Colonic mucosa (tissue), 4 donors: ENCODE results near the gene KAT2A. TPM values are rescaled to one million over a fixed set of nuclear protein-coding genes. Genes with fewer than 3 reads are reported as not detected.

Experiments
- DNase-seq: peaks from one replicate; pipeline ENCODE4 v3.0.0-alpha.2; 2020
- H3K27ac ChIP-seq: fragments of 200-600 bp; one replicate; pipeline ENCODE4 v1.8.0; 2021
- H3K27me3 ChIP-seq: fragments of 200-600 bp; one replicate; pipeline ENCODE4 v1.8.0; 2021
- H3K36me3 ChIP-seq: fragments of 200-600 bp; one replicate; pipeline ENCODE4 v1.8.0; 2021
- H3K4me1 ChIP-seq: fragments of 200-600 bp; one replicate; pipeline ENCODE4 v1.8.0; 2021; ENCODE audit warnings: mild to moderate bottlenecking
- H3K4me3 ChIP-seq: fragments of 200-600 bp; one replicate; pipeline ENCODE4 v1.8.0; 2021
- H3K9ac ChIP-seq, 2 donors: one replicate each; pipeline ENCODE4 v1.7.0; 2013; ENCODE audit warnings: control low read depth in 2 of 2, low read depth in 2 of 2, low read length in 2 of 2
- H3K9me3 ChIP-seq: fragments of 200-600 bp; one replicate; pipeline ENCODE4 v1.8.0; 2021
- intact Hi-C: fragments of 100-400 bp; cut with DNase I; formaldehyde crosslinking; loops from one replicate; pipeline ENCODE4 v1.14.1; 2022
- total RNA-seq, 2 donors: library from RNA; stranded (reverse); fragmentation: NEBNext Ultra II Directional in 1 of 2; extraction: Animal tissue kit (Norgen Biotek cat#: 25700) in 1 of 2; gene quantifications; one replicate each; pipeline ENCODE4 v1.2.1, GENCODE V29; 2021
- TF ChIP-seq, protein P1 (sequence below): fragments of 200-600 bp; IDR thresholded peaks from one replicate; pipeline ENCODE4 v1.8.0; 2022; ENCODE audit warnings: antibody characterized with exemption, mild to moderate bottlenecking
- donor health status: healthy.
- donor health status: DM: no; HTN: no; CAD: no.
- donor health status: DM: no; HTN: no; CAD: no.

KAT2A gene
- total RNA-seq, 2 donors from 2014 or later = 16.9 to 59.8 TPM

DNA sequence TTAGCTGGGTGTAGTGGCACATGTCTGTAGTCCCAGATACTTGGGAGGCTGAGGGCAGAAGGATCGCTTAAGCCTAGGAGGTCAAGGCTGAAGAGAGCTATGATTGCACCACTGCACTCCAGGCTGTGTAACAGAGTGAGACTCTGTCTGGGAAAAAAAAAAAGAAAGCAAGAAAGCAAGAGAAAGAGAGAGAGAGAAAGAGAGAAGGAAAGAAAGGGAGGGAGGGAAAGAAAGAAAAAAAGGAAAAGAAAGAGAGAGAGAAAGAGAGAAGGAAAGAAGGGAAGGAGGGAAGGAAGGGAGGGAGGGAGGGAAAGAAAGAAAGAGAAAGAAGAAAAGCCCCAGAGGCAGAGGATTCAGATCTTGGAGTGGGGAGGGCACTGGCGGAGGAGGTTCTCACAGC lies 15.2 kb downstream of the KAT2A start:
- H3K27me3 ChIP-seq = no peaks in the 10 kb centered on the region
- intact Hi-C loops = no loop called here

DNA sequence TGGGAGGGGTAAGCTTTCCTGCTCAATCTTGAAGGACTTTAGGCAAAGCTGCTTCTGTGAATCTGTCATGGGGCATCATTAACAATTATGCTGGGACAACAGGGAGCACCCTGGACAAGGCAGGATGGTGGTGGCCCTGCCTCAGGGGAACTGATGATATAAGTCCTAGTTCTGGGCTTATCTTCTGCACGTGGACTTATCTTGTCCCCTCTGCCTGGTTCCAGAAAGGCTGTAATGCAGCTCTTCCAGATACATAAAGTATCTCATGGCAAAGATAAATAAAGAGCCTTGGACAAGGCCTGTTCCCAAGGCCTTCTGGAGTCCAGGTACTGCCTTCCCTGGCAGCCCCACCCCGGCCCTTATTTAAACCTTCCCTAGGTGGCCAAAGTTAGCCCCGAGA lies 16.9 kb downstream of the KAT2A start:
- Histone ChIP-seq H3K9me3 (no peaks in the 10 kb centered on the region), H3K4me1 (no peaks in the 10 kb centered on the region), H3K9ac (no peak overlapping the region), H3K36me3 (no peaks in the 10 kb centered on the region), H3K27ac (no peak overlapping the region), H3K27me3 (no peaks in the 10 kb centered on the region), H3K4me3 (no peak overlapping the region)
- TF ChIP-seq, protein P1, sequence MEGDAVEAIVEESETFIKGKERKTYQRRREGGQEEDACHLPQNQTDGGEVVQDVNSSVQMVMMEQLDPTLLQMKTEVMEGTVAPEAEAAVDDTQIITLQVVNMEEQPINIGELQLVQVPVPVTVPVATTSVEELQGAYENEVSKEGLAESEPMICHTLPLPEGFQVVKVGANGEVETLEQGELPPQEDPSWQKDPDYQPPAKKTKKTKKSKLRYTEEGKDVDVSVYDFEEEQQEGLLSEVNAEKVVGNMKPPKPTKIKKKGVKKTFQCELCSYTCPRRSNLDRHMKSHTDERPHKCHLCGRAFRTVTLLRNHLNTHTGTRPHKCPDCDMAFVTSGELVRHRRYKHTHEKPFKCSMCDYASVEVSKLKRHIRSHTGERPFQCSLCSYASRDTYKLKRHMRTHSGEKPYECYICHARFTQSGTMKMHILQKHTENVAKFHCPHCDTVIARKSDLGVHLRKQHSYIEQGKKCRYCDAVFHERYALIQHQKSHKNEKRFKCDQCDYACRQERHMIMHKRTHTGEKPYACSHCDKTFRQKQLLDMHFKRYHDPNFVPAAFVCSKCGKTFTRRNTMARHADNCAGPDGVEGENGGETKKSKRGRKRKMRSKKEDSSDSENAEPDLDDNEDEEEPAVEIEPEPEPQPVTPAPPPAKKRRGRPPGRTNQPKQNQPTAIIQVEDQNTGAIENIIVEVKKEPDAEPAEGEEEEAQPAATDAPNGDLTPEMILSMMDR = no peak
- intact Hi-C loops = loop anchor here (5.0 kb wide), 2 partner anchors 37 to 77 kb away; no protein-coding TSS in a partner anchor
- DNase-seq = no peak

More for the DNA sequence above, 15.2 kb downstream of the KAT2A start:
- Histone ChIP-seq H3K4me1 (no peaks in the 10 kb centered on the region), H3K4me3 (no peak overlapping the region), H3K9me3 (no peaks in the 10 kb centered on the region), H3K9ac (no peak overlapping the region), H3K27ac (no peak overlapping the region), H3K36me3 (no peaks in the 10 kb centered on the region)
- TF ChIP-seq, protein P1 = no peak
- DNase-seq = no peak

DNA sequence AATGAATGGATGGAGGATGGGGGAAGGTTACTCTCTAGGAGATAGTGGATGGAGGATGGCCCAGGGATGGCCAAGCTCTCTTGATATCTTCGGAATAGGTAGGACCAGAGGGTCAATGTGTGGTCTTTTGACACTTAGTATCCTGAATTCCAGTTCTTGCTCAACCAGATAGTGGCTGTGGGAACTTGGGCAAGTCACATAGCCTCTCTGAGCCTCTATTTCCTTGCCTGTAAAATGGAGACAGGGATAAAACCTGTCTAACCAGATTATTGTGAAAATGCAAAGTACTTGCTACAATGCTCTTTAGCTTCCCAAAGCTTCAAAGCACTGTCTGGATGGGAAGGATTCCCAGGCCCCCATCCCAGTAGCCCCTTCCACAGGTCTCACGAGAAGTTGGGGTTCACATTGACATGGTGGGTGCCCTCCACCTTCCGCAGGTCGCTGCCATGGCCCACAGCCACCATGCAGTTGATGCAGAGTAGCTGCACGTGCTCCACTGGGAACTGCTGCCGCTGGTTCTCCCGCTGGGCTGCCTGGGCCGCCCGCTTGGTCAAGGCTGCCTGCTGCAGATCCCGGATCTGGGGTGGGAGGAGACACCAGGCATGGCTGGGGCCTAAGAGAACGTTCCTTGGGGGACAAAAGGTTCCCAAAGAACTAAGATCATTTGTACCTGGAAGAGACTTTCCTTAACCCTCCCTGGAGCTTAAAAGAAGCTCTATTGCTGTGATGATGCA lies 17.8 kb downstream of the KAT2A start:
- intact Hi-C loops = loop anchor here (5.0 kb wide), 2 partner anchors 36 to 76 kb away; no protein-coding TSS in a partner anchor
- Histone ChIP-seq H3K4me3 (no peak overlapping the region), H3K27me3 (peaks cover under 1% of the 10 kb centered on the region), H3K9me3 (no peaks in the 10 kb centered on the region), H3K4me1 (no peaks in the 10 kb centered on the region), H3K27ac (no peak overlapping the region), H3K9ac (no peak overlapping the region), H3K36me3 (no peaks in the 10 kb centered on the region)
- DNase-seq = no peak
- TF ChIP-seq, protein P1 = no peak

DNA sequence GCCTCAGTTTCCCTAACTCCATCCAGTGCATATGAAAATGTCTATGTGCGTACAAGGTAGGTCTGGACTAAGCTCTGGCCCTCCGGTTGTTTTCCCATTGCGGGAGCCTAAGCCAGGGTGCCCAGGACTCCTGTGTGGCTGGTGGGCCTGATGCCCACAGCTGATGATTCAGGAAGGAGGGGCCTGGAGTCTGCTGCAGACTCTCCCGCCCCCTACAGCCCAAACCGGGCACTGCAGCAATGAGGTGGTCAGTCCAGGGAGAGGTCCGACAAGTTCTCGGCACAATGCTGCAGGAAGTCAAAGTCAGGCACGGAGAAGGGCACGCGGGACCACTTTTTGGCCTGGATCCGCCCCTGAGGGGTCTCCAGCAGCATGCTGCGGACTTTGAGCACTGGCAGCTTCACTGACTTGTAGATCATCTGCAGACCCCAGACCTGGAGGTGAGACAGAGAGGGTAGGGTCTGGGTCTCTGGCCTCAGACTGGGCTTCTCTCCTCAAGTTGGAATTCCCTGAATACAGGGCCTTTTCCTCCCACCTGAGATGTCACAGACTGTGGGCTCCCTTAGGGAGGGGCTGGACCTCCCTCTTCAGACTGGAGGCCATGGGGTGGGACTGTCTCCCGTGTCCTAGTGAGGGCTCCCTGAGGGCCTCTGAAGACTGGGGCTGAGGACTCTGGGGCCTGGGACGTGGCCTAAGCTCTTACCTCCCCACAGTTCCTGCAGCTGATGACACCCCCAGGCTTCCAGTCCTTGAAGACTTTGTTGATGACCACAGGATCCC lies 19.5 kb downstream of the KAT2A start:
- Histone ChIP-seq H3K36me3 (no peaks in the 10 kb centered on the region), H3K9me3 (no peaks in the 10 kb centered on the region), H3K4me3 (no peak overlapping the region), H3K9ac (no peak overlapping the region), H3K27ac (no peak overlapping the region), H3K4me1 (no peaks in the 10 kb centered on the region), H3K27me3 (peaks cover 15% of the 10 kb centered on the region)
- TF ChIP-seq, protein P1 = peak; percentile 90
- DNase-seq = peak; percentile 82
- intact Hi-C loops = loop anchor here (5.0 kb wide), 2 partner anchors 34 to 74 kb away; no protein-coding TSS in a partner anchor

DNA sequence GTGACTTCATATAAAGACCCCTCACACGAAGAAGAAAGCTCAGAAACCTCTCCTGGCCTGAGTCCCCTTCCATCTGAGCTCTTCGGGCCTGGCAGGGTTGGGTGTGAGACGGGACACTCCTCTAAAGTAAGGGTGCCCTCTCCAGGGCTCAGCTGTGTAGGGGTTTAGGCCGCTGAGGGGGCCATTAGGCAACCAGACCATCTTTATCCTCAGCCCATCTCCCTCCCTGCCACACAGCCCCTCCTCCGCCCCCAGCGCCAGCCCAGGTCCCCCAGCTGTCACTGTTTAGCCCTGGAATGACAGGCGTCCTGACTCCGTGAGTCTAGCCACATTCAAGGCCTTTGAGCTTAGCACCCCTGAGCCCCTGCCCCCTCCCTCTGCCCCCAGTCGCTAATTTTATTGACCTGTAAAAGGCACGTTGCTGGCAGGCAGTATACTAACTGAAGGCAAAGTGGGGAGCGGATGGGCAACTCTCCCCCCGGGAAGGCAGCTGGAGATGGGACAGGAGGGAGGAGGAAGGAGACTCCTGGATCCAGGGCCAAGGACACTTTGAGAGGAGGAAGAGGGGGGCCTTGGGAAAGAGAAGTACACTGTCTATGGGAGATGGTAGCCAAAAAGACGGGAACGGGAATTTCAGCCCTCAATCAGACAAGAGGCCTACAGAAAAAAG lies 22.3 kb downstream of the KAT2A start:
- no peak for DNase-seq
- H3K9ac ChIP-seq = no peak overlapping the region
- no peaks in the 10 kb centered on the region for H3K36me3 ChIP-seq
- no peaks in the 10 kb centered on the region for H3K9me3 ChIP-seq
- H3K27ac ChIP-seq = no peak overlapping the region
- intact Hi-C loops = no loop called here
- TF ChIP-seq, protein P1 = no peak
- no peaks in the 10 kb centered on the region for H3K4me1 ChIP-seq
- peaks cover 18% of the 10 kb centered on the region for H3K27me3 ChIP-seq
- no peak overlapping the region for H3K4me3 ChIP-seq
